Activated T-helper 2 cell treated with anti-CD3 and anti-CD28 coated beads, Interferon-gamma antibody, Interleukin-2, Interleukin-4, amounts not matched to agents 10 μg/mL and 5 μg/mL and 100 μg/mL, durations not matched to agents 14 hours and 24 hours and 36 hours (primary cell): ENCODE measurements around the gene PXN. TPM values are rescaled to one million over a fixed set of nuclear protein-coding genes. Genes with fewer than 3 reads are reported as not detected.
"Not testable (repeated sequence)": the region's sequence is repeated elsewhere in the genome, so short reads cannot be mapped to it uniquely, and the experiment has no call there.

ENCODE experiments used
- DNase-seq: peaks from one replicate; pipeline ENCODE4 v3.0.0; 2021; ENCODE audit warnings: low spot score
- H3K27ac Mint-ChIP-seq: one replicate; pipeline ENCODE4 v1.8.0; 2021; ENCODE audit warnings: mixed read lengths
- H3K27me3 Mint-ChIP-seq: one replicate; pipeline ENCODE4 v1.8.0; 2021; ENCODE audit warnings: low read depth, mixed read lengths
- H3K36me3 Mint-ChIP-seq: one replicate; pipeline ENCODE4 v1.8.0; 2021; ENCODE audit warnings: low read depth, mixed read lengths
- H3K4me1 Mint-ChIP-seq: one replicate; pipeline ENCODE4 v1.8.0; 2021; ENCODE audit warnings: low read depth, mixed read lengths
- H3K4me3 Mint-ChIP-seq: one replicate; pipeline ENCODE4 v1.8.0; 2021; ENCODE audit warnings: low read depth, mild to moderate bottlenecking, moderate library complexity, mixed read lengths
- H3K9me3 Mint-ChIP-seq: one replicate; pipeline ENCODE4 v1.8.0; 2021; ENCODE audit warnings: mixed read lengths
- intact Hi-C: fragments of 100-400 bp; cut with micrococcal nuclease; formaldehyde crosslinking; loops from one replicate; pipeline ENCODE4 v1.15.1; 2023
- total RNA-seq: library from RNA; stranded (reverse); gene quantifications from 2 replicates; pipeline ENCODE4 v1.2.3, GENCODE V29; 2022

Gene PXN
- total RNA-seq, 1 donor from 2014 or later, result 44.4 TPM

DNA sequence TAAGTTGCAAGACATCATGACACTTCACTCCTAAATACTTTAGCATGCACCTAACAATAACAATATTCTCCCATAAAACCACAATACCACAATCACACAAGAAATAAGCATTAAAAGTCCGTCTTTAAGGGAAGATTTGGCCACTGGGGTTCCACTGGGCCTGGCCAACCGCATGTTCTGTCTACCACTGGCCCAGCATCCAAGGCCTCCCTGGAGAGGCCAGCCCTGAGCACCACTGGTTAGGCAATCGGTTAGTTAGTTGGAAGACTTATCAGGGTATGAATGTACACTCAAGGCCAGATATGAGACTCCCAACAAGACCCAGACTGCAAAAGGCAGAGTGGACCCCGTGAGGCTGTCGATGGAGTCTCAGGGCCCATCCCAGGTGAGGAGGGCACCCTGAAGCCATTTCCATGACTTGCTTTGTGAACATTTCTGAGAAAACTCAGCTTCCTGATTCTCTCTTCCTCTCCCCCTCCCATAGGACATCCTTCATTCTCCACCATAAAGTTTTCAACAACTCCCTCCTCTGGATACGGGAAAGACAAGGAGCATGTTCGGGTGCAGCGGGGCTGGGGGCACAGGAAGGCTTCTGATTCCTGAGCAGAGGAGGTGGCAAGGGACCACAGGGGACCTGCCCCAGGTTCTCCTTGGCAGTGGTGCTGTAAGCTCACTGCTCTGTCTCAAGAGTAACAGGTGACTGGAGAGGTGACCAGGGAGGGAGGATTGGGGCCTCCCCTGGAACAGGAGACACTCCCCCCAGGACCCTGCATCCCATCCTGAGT lies 5.9 kb downstream of the PXN start:
- no peaks in the 10 kb centered on the region for H3K27me3 Mint-ChIP-seq
- no peaks in the 10 kb centered on the region for H3K9me3 Mint-ChIP-seq
- no peak for DNase-seq
- peaks cover 64% of the 10 kb centered on the region for H3K4me1 Mint-ChIP-seq
- H3K4me3 Mint-ChIP-seq, result no peak overlapping the region
- peaks cover 31% of the 10 kb centered on the region for H3K36me3 Mint-ChIP-seq
- H3K27ac Mint-ChIP-seq, result peak overlapping the region; percentile 12
- intact Hi-C loops, result no loop called here

- Mint-ChIP-seq H3K27ac (no peak overlapping the region), H3K9me3 (no peaks in the 10 kb centered on the region), H3K4me3 (no peak overlapping the region), H3K4me1 (peaks cover 58% of the 10 kb centered on the region), H3K27me3 (no peaks in the 10 kb centered on the region), H3K36me3 (peaks cover 34% of the 10 kb centered on the region)
- no peak for DNase-seq
- intact Hi-C loops, result no loop called here
These were observed 7.1 kb downstream of the PXN start for GRCh38 chr12:120258323-120258896.

DNA sequence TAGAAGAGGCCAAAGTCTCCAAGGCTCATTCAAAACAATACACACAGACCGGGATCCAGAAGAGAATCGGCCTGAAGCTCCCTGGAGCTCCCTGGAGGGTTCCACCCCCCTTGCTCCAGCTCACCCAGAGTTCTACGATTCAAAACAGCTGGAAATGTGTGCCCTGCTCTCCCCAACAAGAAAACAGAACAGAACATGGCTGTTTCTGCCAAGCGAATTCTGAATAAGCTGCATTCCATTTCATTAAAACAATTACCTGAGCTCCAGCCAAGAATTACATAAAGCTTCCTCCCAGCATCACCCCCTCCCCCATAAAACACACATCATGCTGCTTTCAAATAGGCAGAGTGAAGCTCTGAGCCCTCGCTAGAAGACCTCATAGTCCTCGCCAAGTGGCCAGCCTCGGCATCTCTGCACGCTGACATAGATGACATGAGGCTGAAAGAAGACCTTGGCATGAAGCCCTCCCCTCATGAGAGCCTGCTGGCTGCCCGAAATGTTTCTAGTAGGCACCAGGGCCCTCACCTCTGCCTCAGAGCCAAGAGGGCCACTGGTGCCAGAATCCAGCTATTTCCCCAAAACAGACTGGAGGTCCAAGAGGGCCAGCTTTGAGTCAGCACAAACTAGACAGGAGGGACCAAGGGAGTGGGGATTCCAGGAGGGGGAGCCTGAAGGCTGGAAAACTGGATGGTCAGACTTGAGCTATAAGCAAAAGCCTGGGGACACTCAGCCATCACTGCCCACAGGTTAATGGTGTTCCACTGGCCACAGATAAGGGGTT lies 8.3 kb downstream of the PXN start:
- no peak overlapping the region for H3K4me3 Mint-ChIP-seq
- H3K27me3 Mint-ChIP-seq, result no peaks in the 10 kb centered on the region

GRCh38 chr12:120254809-120255208 lies 10.7 kb downstream of the PXN start:
- no peak for DNase-seq
- H3K4me3 Mint-ChIP-seq, result no peak overlapping the region
- intact Hi-C loops, result loop anchor here (5.0 kb wide), 1 partner anchor 138 kb away; the partner anchor contains the start of gene RAB35
- H3K9me3 Mint-ChIP-seq, result no peaks in the 10 kb centered on the region
- H3K36me3 Mint-ChIP-seq, result peaks cover 35% of the 10 kb centered on the region
- H3K27me3 Mint-ChIP-seq, result no peaks in the 10 kb centered on the region
- peak overlapping the region; percentile 1 for H3K27ac Mint-ChIP-seq
- peaks cover 63% of the 10 kb centered on the region for H3K4me1 Mint-ChIP-seq

More for the DNA sequence above, 8.3 kb downstream of the PXN start:
- no peaks in the 10 kb centered on the region for H3K9me3 Mint-ChIP-seq
- no peak for DNase-seq
- peaks cover 26% of the 10 kb centered on the region for H3K36me3 Mint-ChIP-seq
- no peak overlapping the region for H3K27ac Mint-ChIP-seq
- intact Hi-C loops, result no loop called here
- peaks cover 59% of the 10 kb centered on the region for H3K4me1 Mint-ChIP-seq

GRCh38 chr12:120253313-120253712 lies 12.2 kb downstream of the PXN start:
- Mint-ChIP-seq H3K36me3 (peaks cover 41% of the 10 kb centered on the region), H3K4me3 (peak overlapping the region; percentile 62), H3K4me1 (peaks cover 67% of the 10 kb centered on the region), H3K27ac (peak overlapping the region; percentile 74)
- H3K27me3 Mint-ChIP-seq, H3K9me3 Mint-ChIP-seq: not testable (repeated sequence)
- peak; percentile 31 for DNase-seq
- intact Hi-C loops, result loop anchor here (2.0 to 5.0 kb wide), 2 partner anchors 37 to 136 kb away; partner anchors contain the start of genes RAB35 and RNU4-2

- peak; percentile 78 for DNase-seq
- no peaks in the 10 kb centered on the region for H3K27me3 Mint-ChIP-seq
- intact Hi-C loops, result loop anchor here (1.0 to 5.0 kb wide), 4 partner anchors 12 to 135 kb away; partner anchors contain the start of genes RAB35 and RNU4-2
- H3K27ac Mint-ChIP-seq, result peak overlapping the region; percentile 83
- H3K9me3 Mint-ChIP-seq, result no peaks in the 10 kb centered on the region
- H3K36me3 Mint-ChIP-seq, result peaks cover 42% of the 10 kb centered on the region
- H3K4me1 Mint-ChIP-seq, result peaks cover 70% of the 10 kb centered on the region
- peak overlapping the region; percentile 68 for H3K4me3 Mint-ChIP-seq
These were observed 13.2 kb downstream of the PXN start for GRCh38 chr12:120252071-120252906.

DNA sequence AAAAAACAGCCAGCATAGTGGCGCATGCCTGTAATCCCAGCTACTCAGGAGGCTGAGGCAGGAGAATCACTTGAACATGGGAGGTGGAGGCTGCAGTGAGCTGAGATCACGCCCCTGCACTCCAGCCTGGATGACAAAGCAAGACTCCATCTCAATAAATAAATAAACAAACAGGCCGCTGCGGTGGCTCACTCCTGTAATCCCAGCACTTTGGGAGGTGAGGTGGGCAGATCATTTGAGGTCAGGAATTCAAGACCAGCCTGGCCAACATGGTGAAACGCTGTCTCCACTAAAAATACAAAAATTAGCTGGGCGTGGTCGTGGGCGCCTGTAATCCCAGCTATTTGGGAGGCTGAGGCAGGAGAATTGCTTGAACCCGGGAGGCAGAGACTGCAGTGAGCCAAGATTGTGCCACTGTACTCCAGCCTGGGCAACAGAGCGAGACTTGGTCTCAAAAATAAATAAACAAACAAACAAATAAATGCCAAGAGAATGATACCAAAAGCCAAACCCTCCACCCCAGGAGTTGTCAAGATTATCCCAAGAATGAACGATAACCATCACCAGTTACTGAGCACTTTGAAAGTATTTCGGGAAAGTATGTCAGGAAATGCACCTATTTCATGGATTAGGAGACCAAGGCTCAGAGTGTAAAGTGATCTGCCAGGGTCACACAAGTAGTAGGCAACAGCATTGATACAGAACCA lies 14.0 kb downstream of the PXN start:
- intact Hi-C loops, result loop anchor here (1.0 to 5.0 kb wide), 4 partner anchors 13 to 134 kb away; partner anchors contain the start of genes RAB35 and RNU4-2
- not testable (repeated sequence) for DNase-seq, H3K27me3 Mint-ChIP-seq, H3K9me3 Mint-ChIP-seq
- Mint-ChIP-seq H3K27ac (peak overlapping the region; percentile 83), H3K4me3 (peak overlapping the region; percentile 68), H3K36me3 (peaks cover 42% of the 10 kb centered on the region), H3K4me1 (peaks cover 71% of the 10 kb centered on the region)

DNA sequence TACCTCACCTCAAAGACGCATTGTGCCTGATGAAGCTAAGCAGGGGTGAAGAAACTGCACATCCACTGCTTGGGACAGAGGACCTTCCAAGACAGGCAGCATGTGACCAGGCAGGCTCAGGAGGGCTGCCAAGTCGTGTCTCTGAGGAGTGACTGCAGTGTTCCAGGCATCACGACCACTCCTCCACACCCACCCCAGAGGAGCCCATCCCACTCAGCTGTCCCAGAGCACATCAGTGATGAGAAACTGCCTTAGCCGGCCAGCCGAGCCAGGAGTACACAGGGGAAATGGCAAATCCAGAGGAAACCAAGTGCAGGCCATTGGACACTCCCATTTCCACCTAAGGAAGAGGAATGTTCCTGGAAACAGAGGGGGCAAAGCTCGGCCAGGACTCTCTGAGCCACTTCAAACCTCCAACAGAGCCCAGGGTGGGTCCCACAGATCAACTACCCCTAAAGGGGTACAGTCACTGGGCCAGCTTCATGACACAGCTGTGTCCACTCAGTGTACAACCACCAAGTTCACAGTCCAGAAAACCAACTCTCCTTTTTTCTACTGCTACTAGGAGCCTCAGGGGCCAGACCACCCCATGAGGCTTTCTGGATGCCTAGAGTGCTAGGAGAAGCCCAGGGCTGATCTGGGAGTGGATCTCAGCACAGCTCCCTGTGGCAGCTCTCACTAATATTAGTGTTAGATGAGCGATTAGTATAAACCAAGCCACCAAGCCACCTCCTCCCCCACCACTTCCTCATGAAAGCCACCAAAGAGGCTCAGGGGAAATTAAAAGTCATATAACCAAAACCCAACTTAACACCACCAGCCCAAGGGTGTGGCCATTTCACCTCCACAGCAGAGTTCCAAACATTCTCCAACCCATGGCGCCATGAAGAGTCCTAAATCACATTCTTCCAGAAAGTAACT lies 15.4 kb downstream of the PXN start:
- peak overlapping the region; percentile 30 for H3K27ac Mint-ChIP-seq
- peak; percentile 37 for DNase-seq
- H3K9me3 Mint-ChIP-seq, result no peaks in the 10 kb centered on the region
- H3K4me1 Mint-ChIP-seq, result peaks cover 65% of the 10 kb centered on the region
- intact Hi-C loops, result loop anchor here (2.0 to 5.0 kb wide), 2 partner anchors 13 to 133 kb away; partner anchors contain the start of gene RAB35
- peak overlapping the region; percentile 65 for H3K4me3 Mint-ChIP-seq
- H3K27me3 Mint-ChIP-seq, result no peaks in the 10 kb centered on the region
- H3K36me3 Mint-ChIP-seq, result peaks cover 37% of the 10 kb centered on the region

- intact Hi-C loops, result loop anchor here (2.0 kb wide), 1 partner anchor 13 kb away; no protein-coding TSS in a partner anchor
- Mint-ChIP-seq H3K4me1 (peaks cover 64% of the 10 kb centered on the region), H3K27ac (peak overlapping the region; percentile 30), H3K36me3 (peaks cover 35% of the 10 kb centered on the region), H3K9me3 (no peaks in the 10 kb centered on the region), H3K4me3 (no peak overlapping the region), H3K27me3 (no peaks in the 10 kb centered on the region)
- DNase-seq, result no peak
These were observed 16.2 kb downstream of the PXN start for GRCh38 chr12:120249266-120249874.

DNA sequence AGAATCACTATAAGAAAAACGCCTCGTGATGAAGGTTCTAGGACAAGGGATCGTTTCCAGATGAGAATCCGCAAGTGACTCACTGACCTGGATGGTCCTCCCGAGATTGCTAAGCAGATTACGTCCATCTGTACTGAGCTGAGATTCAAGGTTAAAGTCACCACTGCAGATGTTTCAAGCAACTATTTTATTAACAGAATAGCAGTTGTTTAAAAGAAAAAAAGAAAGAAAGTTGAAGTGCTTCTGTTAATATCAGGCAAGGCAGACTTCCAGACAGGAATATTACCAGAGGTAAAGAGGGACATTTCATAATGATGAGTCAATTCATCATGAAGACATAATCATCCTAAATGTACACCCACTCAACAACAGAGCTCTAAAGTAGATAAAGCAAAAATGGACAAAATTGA lies 17.9 kb downstream of the PXN start:
- DNase-seq, result no peak
- H3K27ac Mint-ChIP-seq, result no peak overlapping the region
- H3K9me3 Mint-ChIP-seq, result no peaks in the 10 kb centered on the region
- H3K27me3 Mint-ChIP-seq, result no peaks in the 10 kb centered on the region
- intact Hi-C loops, result loop anchor here (2.0 kb wide), 1 partner anchor 15 kb away; no protein-coding TSS in a partner anchor
- peaks cover 61% of the 10 kb centered on the region for H3K4me1 Mint-ChIP-seq
- no peak overlapping the region for H3K4me3 Mint-ChIP-seq
- peaks cover 39% of the 10 kb centered on the region for H3K36me3 Mint-ChIP-seq
